Kidney (tissue), 14 donors: ENCODE measurements around the gene RAP1GAP2. TPM values are rescaled to one million over a fixed set of nuclear protein-coding genes. Genes with fewer than 3 reads are reported as not detected.

Experiments used
- DNase-seq, 5 donors: peaks; one replicate each; pipeline ENCODE4 v3.0.0-alpha.2; 2013 to 2020
- FAIRE-seq: peaks from 2 replicates; lab custom pipeline; 2012; peaks lifted over from hg19 to GRCh38; lab: Jason Lieb, UNC
- H3K27ac ChIP-seq, 2 donors: one replicate each; pipeline ENCODE4 v1.7.0; 2013; ENCODE audit warnings: low read depth in 2 of 2, low read length in 2 of 2, inconsistent platforms in 1 of 2
- H3K27me3 ChIP-seq: one replicate; pipeline ENCODE4 v1.7.1; 2013; ENCODE audit warnings: low read length, inconsistent platforms; ENCODE audit not compliant: control insufficient read depth, insufficient read depth
- H3K36me3 ChIP-seq, 3 donors: one replicate each; pipeline versions ENCODE4 v1.7.0 to v1.7.1; 2013; ENCODE audit warnings: low read length in 3 of 3, control low read depth in 1 of 3, inconsistent platforms in 1 of 3; ENCODE audit not compliant: insufficient read depth in 3 of 3, control insufficient read depth in 2 of 3
- H3K4me1 ChIP-seq, 3 donors: one replicate each; pipeline versions ENCODE4 v1.7.0 to v1.7.1; 2013; ENCODE audit warnings: low read length in 3 of 3, inconsistent platforms in 1 of 3, low read depth in 1 of 3; ENCODE audit not compliant: control insufficient read depth in 2 of 3, insufficient read depth in 2 of 3
- H3K4me3 ChIP-seq, 3 donors: one replicate each; pipeline versions ENCODE4 v1.7.0 to v1.8.1; 2013; ENCODE audit warnings: low read length in 3 of 3, control low read depth in 1 of 3, inconsistent platforms in 1 of 3
- H3K9ac ChIP-seq, 3 donors: one replicate each; pipeline versions ENCODE4 v1.7.0 to v1.7.1; 2013; ENCODE audit warnings: low read length in 3 of 3, control low read depth in 1 of 3, inconsistent platforms in 1 of 3
- H3K9me3 ChIP-seq, 3 donors: one replicate each; pipeline versions ENCODE4 v1.7.0 to v1.7.1; 2013; ENCODE audit warnings: low read length in 3 of 3, control low read depth in 1 of 3, inconsistent platforms in 1 of 3; ENCODE audit not compliant: control insufficient read depth in 2 of 3, insufficient read depth in 1 of 3
- CTCF ChIP-seq: IDR thresholded peaks from 3 replicates; pipeline ENCODE4 v1.5.1; 2012; ENCODE audit warnings: mild to moderate bottlenecking, moderate library complexity, borderline replicate concordance; ENCODE audit not compliant: insufficient read depth; ENCODE audit errors: extremely low read depth
- intact Hi-C: fragments of 100-400 bp; cut with DNase I; formaldehyde crosslinking; loops from one replicate; pipeline ENCODE4 v1.11.1; 2022
- polyA plus RNA-seq: library from polyadenylated mRNA; stranded (reverse); fragments of 350-450 nt; fragmentation: Illumina TruSeq; extraction: RNeasy Lipid Tissue Mini Kit (QIAGEN cat#74804); gene quantifications from one replicate; pipeline ENCODE4 v1.2.3, GENCODE V29; 2014; ENCODE audit warnings: low read depth, low replicate concordance; ENCODE audit not compliant: insufficient read depth
- total RNA-seq: library from RNA; stranded (reverse); fragmentation: NEBNext Ultra II Directional; extraction: Animal tissue kit (Norgen Biotek cat#: 25700); gene quantifications from one replicate; pipeline ENCODE4 v1.2.1, GENCODE V29; 2021
- donor health status: control.
- donor health status: control.
- donor health status: control.
- donor health status: control.
- donor health status: control.
- donor health status: DM: yes; HTN: yes; CAD: no.
- donor health status: Normal renal cell carcinoma (clear cell type).

Gene RAP1GAP2
- total and polyA plus RNA-seq, 2 donors from 2014 or later: 6.8 to 46.2 TPM

- Histone ChIP-seq H3K4me3 (no peak overlapping the region), H3K27ac (no peak overlapping the region), H3K27me3 (peaks cover 7% of the 10 kb centered on the region), H3K9me3 (no peaks in the 10 kb centered on the region), H3K36me3 (no peaks in the 10 kb centered on the region), H3K4me1 (peaks cover 0 to 13% (median 0%) of the 10 kb centered on the region in 3 donors), H3K9ac (no peak overlapping the region)
- DNase-seq: no peak
- no peak for TF ChIP-seq CTCF
- FAIRE-seq: no peak
- intact Hi-C loops: no loop called here
Observed at GRCh38 chr17:2850991-2851390, 54.8 kb downstream of the RAP1GAP2 start.

GRCh38 chr17:2851615-2852014 is 55.4 kb downstream of the RAP1GAP2 start:
- Histone ChIP-seq H3K36me3 (no peaks in the 10 kb centered on the region), H3K27me3 (peaks cover 7% of the 10 kb centered on the region), H3K4me3 (no peak overlapping the region), H3K9me3 (no peaks in the 10 kb centered on the region), H3K27ac (no peak overlapping the region), H3K9ac (no peak overlapping the region), H3K4me1 (peaks cover 0 to 15% (median 0%) of the 10 kb centered on the region in 3 donors)
- DNase-seq: no peak
- intact Hi-C loops: no loop called here
- no peak for FAIRE-seq
- no peak for TF ChIP-seq CTCF

GRCh38 chr17:2852221-2852620 is 56.0 kb downstream of the RAP1GAP2 start:
- Histone ChIP-seq H3K27ac (no peak overlapping the region), H3K4me3 (no peak overlapping the region), H3K27me3 (peaks cover 7% of the 10 kb centered on the region), H3K4me1 (peaks cover 0 to 15% (median 0%) of the 10 kb centered on the region in 3 donors), H3K9ac (no peak overlapping the region), H3K36me3 (no peaks in the 10 kb centered on the region), H3K9me3 (no peaks in the 10 kb centered on the region)
- intact Hi-C loops: no loop called here
- TF ChIP-seq CTCF: no peak
- DNase-seq (peak in 1 of 5 donors; percentile 52), FAIRE-seq (no peak)
